DND-41 (cell line): ENCODE data around the gene ANKS1A.
"Not testable (repeated sequence)": the region's sequence is repeated elsewhere in the genome, so short reads cannot be mapped to it uniquely, and the experiment has no call there.

Experiments
- ATAC-seq: fragments of 200-7000 bp; cut with Tn5 transposase; 3 replicates; pipeline ENCODE4 v1.9.1; 2021; ENCODE audit warnings: low read depth; ENCODE audit not compliant: insufficient read depth
- DNase-seq: peaks from one replicate; pipeline ENCODE4 v3.0.0-alpha.2; 2020
- H2AFZ ChIP-seq: 2 replicates; pipeline ENCODE4 v1.6.0; 2012; ENCODE audit warnings: low read depth, low read length
- H3K27ac ChIP-seq: 2 replicates; pipeline ENCODE4 v1.5.1; 2012; ENCODE audit warnings: low read length, inconsistent platforms
- H3K27me3 ChIP-seq: fragments of 200-600 bp; sonication (generic); 2 replicates; pipeline ENCODE4 v1.6.0; 2012; ENCODE audit warnings: low read length, mild to moderate bottlenecking, inconsistent platforms; ENCODE audit not compliant: insufficient read depth, poor library complexity
- H3K36me3 ChIP-seq: 2 replicates; pipeline ENCODE4 v1.5.1; 2012; ENCODE audit warnings: low read length, inconsistent platforms; ENCODE audit not compliant: insufficient read depth
- H3K4me1 ChIP-seq: 2 replicates; pipeline ENCODE4 v1.5.1; 2012; ENCODE audit warnings: mild to moderate bottlenecking, low read length; ENCODE audit not compliant: insufficient read depth
- H3K4me2 ChIP-seq: 2 replicates; pipeline ENCODE4 v1.6.0; 2012; ENCODE audit warnings: mild to moderate bottlenecking, moderate library complexity, low read length, inconsistent platforms; ENCODE audit not compliant: insufficient read depth
- H3K4me3 ChIP-seq, 2 experiments: fragments of 200-600 bp in 1 of 2; shearing (Covaris generic) in 1 of 2; 2 replicates each; pipeline ENCODE4 v1.5.1; 2012 to 2016; ENCODE audit warnings: inconsistent platforms in 2 of 2, low read length in 2 of 2, mild to moderate bottlenecking in 2 of 2, low read depth in 1 of 2, moderate library complexity in 1 of 2
- H3K79me2 ChIP-seq: 2 replicates; pipeline ENCODE4 v1.6.0; 2012; ENCODE audit warnings: low read length, inconsistent platforms; ENCODE audit not compliant: insufficient read depth
- H3K9ac ChIP-seq: 2 replicates; pipeline ENCODE4 v1.6.0; 2012; ENCODE audit warnings: low read depth, mild to moderate bottlenecking, inconsistent platforms, low read length, moderate library complexity
- H3K9me3 ChIP-seq: 2 replicates; pipeline ENCODE4 v1.5.1; 2012; ENCODE audit warnings: low read length, moderate library complexity, mild to moderate bottlenecking, inconsistent platforms; ENCODE audit not compliant: insufficient read depth, severe bottlenecking
- H4K20me1 ChIP-seq: 2 replicates; pipeline ENCODE4 v1.6.0; 2012; ENCODE audit warnings: low read length; ENCODE audit not compliant: insufficient read depth
- EZH2 ChIP-seq: IDR thresholded peaks from 3 replicates; pipeline ENCODE4 v1.6.1; 2012; ENCODE audit warnings: borderline replicate concordance, low read depth, mild to moderate bottlenecking, moderate library complexity, low read length, inconsistent platforms; ENCODE audit not compliant: severe bottlenecking
- TF ChIP-seq, protein P1 (sequence below): IDR thresholded peaks from 2 replicates; pipeline ENCODE4 v1.5.1; 2012; ENCODE audit warnings: borderline replicate concordance, low read length, moderate library complexity, mild to moderate bottlenecking; ENCODE audit not compliant: poor library complexity, severe bottlenecking; ENCODE audit errors: extremely low read depth

The ANKS1A gene

DNA sequence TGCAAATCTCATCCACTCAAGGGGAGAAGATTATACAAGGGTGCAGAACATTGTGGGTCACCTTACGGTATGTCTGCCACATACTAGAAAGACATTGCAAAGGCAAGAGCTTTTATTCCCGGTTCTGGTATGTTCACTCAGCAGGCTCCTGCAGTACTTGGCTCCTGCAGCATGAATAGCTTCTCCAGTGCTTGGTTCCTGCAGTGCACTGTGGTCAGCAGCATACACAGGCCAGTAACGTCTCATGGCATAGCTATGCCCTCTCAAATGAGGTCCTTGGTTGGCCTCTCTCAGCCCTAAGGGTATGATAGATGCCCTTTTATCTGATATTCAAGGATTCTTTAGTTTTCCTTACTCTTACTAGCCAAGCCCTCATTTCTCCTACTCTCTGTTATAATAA lies 239.4 kb downstream of the ANKS1A start:
- ATAC-seq (no peak), DNase-seq (no peak)
- no peak overlapping the region for H3K4me2 ChIP-seq
- H4K20me1 ChIP-seq: no peaks in the 10 kb centered on the region
- no peak overlapping the region for H2AFZ ChIP-seq
- no peaks in the 10 kb centered on the region for H3K4me1 ChIP-seq
- no peak overlapping the region for H3K9ac ChIP-seq
- TF ChIP-seq EZH2: no peak
- TF ChIP-seq, protein P1, sequence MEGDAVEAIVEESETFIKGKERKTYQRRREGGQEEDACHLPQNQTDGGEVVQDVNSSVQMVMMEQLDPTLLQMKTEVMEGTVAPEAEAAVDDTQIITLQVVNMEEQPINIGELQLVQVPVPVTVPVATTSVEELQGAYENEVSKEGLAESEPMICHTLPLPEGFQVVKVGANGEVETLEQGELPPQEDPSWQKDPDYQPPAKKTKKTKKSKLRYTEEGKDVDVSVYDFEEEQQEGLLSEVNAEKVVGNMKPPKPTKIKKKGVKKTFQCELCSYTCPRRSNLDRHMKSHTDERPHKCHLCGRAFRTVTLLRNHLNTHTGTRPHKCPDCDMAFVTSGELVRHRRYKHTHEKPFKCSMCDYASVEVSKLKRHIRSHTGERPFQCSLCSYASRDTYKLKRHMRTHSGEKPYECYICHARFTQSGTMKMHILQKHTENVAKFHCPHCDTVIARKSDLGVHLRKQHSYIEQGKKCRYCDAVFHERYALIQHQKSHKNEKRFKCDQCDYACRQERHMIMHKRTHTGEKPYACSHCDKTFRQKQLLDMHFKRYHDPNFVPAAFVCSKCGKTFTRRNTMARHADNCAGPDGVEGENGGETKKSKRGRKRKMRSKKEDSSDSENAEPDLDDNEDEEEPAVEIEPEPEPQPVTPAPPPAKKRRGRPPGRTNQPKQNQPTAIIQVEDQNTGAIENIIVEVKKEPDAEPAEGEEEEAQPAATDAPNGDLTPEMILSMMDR: no peak
- no peaks in the 10 kb centered on the region for H3K36me3 ChIP-seq
- H3K27me3 ChIP-seq: peaks cover 6% of the 10 kb centered on the region
- H3K27ac ChIP-seq: no peak overlapping the region
- no peaks in the 10 kb centered on the region for H3K9me3 ChIP-seq
- no peaks in the 10 kb centered on the region for H3K79me2 ChIP-seq
- no peak overlapping the region for H3K4me3 ChIP-seq

DNA sequence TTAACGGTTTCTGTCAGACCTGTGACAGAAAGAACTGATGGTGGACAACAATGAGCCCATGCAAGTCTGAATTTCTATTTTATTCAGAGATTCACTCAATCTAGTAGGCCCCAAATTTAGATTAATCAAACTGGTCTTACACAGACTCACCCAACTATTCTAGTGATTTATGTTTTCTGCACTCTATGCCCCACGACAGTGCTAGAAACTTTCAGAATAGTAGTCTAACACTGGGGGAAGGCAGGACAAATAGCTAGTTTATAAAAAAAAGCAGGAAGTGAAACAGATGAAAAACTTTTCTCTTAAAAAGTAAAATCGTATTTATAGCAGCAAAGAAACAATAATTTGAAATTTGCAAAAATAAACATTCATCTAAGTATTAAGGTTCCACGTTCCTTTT lies 247.1 kb downstream of the ANKS1A start:
- Histone ChIP-seq H3K4me1 (no peaks in the 10 kb centered on the region), H2AFZ (no peak overlapping the region), H3K36me3 (no peaks in the 10 kb centered on the region), H3K27ac (no peak overlapping the region), H3K4me3 (no peak overlapping the region), H3K9me3 (no peaks in the 10 kb centered on the region), H3K9ac (no peak overlapping the region), H3K79me2 (no peaks in the 10 kb centered on the region), H3K4me2 (no peak overlapping the region), H3K27me3 (peaks cover 6% of the 10 kb centered on the region), H4K20me1 (no peaks in the 10 kb centered on the region)
- TF ChIP-seq, protein P1: no peak
- TF ChIP-seq EZH2: no peak
- no peak for DNase-seq
- ATAC-seq: no peak

DNA sequence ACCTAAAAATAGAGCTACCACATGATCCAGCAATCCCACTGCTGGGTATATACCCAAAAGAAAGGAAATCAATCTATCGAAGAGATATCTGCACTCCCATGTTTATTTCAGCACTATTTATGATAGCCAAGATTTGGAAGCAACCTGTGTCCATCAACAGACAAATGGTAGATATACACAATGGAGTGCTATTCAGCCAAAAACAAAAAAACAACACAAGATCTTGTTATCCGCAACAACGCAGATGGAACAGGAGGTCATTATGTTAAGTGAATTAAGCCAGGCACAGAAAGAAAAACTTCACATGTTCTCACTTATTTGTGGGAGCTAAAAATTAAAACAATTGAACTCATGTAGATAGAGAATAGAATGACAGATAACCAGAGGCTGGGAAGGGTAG lies 249.1 kb downstream of the ANKS1A start:
- peaks cover 11% of the 10 kb centered on the region for H3K27me3 ChIP-seq
- ATAC-seq, H3K36me3 ChIP-seq, H3K9me3 ChIP-seq, H2AFZ ChIP-seq, H3K4me2 ChIP-seq, H3K4me3 ChIP-seq, H3K4me1 ChIP-seq, H3K9ac ChIP-seq, H4K20me1 ChIP-seq, H3K27ac ChIP-seq, H3K79me2 ChIP-seq, DNase-seq: not testable (repeated sequence)

GRCh38 chr6:35139470-35139869 lies 250.4 kb downstream of the ANKS1A start:
- no peak overlapping the region for H2AFZ ChIP-seq
- no peaks in the 10 kb centered on the region for H3K36me3 ChIP-seq
- H3K9me3 ChIP-seq: no peaks in the 10 kb centered on the region
- H4K20me1 ChIP-seq: no peaks in the 10 kb centered on the region; the same call in 1 of the 2 replicates
- H3K4me2 ChIP-seq: no peak overlapping the region
- peaks cover 11% of the 10 kb centered on the region for H3K27me3 ChIP-seq
- no peak overlapping the region for H3K9ac ChIP-seq
- no peaks in the 10 kb centered on the region for H3K4me1 ChIP-seq
- TF ChIP-seq EZH2: no peak
- TF ChIP-seq, protein P1: no peak
- no peak overlapping the region for H3K27ac ChIP-seq
- no peak for ATAC-seq
- no peak for DNase-seq
- H3K79me2 ChIP-seq: no peaks in the 10 kb centered on the region
- no peak overlapping the region for H3K4me3 ChIP-seq
